Measurements from ENCODE around the gene PTPRN2. TPM values are rescaled to one million over a fixed set of nuclear protein-coding genes. Genes with fewer than 3 reads are reported as not detected.
"Not testable (repeated sequence)": the region's sequence is repeated elsewhere in the genome, so short reads cannot be mapped to it uniquely, and the experiment has no call there.

The PTPRN2 gene
- total RNA-seq, 2 experiments from 2014 or later, result 0.46 to 0.51 TPM

DNA sequence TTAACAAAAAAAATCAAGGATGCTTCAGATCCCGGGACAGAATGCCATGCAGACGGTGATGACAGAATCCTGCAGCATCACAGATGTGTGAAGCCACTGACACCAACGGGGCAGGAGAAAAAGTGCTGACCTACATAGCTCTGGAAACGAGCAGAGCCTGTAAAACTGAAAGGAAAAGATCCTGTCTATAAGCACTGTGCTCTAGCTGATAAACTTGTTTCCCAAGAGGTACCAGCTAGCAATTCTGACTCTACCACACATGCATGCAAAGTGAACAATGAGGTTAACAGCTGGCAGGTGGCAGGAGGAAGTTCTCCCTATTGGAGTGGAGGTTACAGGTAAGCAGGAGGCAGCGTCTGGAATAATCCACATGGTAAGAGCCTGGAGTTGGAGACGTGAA, 75.6 kb downstream of the PTPRN2 start:
- no peaks in the 10 kb centered on the region for H3K36me3 Mint-ChIP-seq (ENCODE audit: low read depth)
- no peak for DNase-seq
- no peaks in the 10 kb centered on the region for H3K4me1 Mint-ChIP-seq
- intact Hi-C loops (cut with DNase I, micrococcal nuclease), result no loop called here
- H3K9me3 Mint-ChIP-seq (ENCODE audit: low read depth), result peaks cover 22% of the 10 kb centered on the region
- no peak for ATAC-seq
- no peak overlapping the region for H3K4me3 Mint-ChIP-seq
- peaks cover 11% of the 10 kb centered on the region for H3K27me3 Mint-ChIP-seq
- H3K27ac Mint-ChIP-seq, result no peak overlapping the region
- CTCF ChIA-PET, result no interaction called here
- POLR2A ChIA-PET, result no interaction called here

DNA sequence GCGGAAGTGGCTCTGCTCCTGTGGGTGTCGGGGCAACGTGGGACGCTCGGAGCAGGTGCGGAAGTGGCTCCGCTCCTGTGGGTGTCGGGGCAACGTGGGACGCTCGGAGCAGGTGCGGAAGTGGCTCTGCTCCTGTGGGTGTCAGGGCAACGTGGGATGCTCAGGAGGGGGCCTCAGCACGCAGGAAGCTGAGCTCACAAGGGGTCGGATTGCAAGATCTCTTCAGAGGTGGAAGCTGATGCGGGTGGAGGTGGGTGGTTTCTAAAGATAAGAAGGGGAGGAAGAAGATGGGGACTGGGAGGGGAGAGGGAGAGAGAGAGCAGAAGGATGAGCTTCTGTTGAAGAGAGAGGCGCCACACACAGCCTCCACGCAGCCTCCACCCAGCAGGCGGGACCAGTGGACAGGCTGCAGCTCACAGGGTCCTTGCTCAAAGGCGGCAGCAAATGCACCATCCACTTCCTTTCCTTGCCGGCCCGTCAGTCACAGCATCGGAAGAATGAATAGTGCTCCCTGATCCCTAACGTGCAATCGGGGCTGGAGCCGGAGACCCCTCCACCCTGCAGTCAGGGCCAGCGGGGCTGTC, 78.7 kb downstream of the PTPRN2 start:
- ChIA-PET CTCF (no interaction called here), POLR2A (no interaction called here)
- no peak overlapping the region for H3K27ac Mint-ChIP-seq
- H3K9me3 Mint-ChIP-seq (ENCODE audit: low read depth), result peaks cover 25% of the 10 kb centered on the region
- DNase-seq, result no peak
- no peaks in the 10 kb centered on the region for H3K36me3 Mint-ChIP-seq (ENCODE audit: low read depth)
- H3K4me1 Mint-ChIP-seq, result no peaks in the 10 kb centered on the region
- ATAC-seq, result no peak
- H3K27me3 Mint-ChIP-seq, result peaks cover 14% of the 10 kb centered on the region
- H3K4me3 Mint-ChIP-seq, result no peak overlapping the region
- intact Hi-C loops (cut with DNase I, micrococcal nuclease), result no loop called here

DNA sequence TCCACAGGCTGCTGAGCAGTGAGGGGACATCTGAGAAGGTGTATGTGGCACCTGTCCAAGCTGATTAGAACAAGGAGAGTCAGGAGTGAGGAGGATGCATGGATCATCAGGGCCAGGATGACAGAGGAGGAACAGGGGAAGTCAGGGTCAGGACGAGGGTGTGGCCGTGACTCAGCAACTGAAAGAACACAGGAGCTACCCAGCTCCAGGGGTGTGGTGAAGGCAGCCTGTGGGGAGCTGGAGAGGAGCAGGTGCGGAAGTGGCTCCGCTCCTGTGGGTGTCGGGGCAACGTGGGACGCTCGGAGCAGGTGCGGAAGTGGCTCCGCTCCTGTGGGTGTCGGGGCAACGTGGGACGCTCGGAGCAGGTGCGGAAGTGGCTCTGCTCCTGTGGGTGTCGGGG, 79.3 kb downstream of the PTPRN2 start:
- H3K4me1 Mint-ChIP-seq; H3K36me3 Mint-ChIP-seq (ENCODE audit: low read depth); DNase-seq; CTCF ChIA-PET; H3K27ac Mint-ChIP-seq; POLR2A ChIA-PET; ATAC-seq; H3K4me3 Mint-ChIP-seq; intact Hi-C loops (cut with DNase I, micrococcal nuclease): not testable (repeated sequence)
- H3K9me3 Mint-ChIP-seq (ENCODE audit: low read depth), result peaks cover 25% of the 10 kb centered on the region
- H3K27me3 Mint-ChIP-seq, result peaks cover 17% of the 10 kb centered on the region

DNA sequence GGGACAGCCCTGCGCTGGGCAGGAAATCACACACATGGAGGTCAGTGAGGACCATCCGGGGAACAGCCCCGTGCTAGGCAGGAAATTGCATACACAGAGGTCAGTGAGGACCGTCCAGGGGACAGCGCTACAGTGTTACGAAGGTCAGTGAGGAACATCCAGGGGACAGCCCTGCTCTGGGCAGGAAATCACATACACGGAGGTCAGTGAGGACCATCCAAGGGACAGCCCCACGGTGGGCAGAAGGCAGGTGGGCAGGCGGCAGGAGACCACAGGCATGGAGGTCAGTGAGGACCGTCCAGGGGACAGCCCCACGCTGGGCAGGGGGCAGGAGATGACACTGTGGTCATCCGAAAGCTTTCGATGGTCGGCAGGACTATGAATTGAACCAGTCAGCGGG, 79.7 kb downstream of the PTPRN2 start:
- POLR2A ChIA-PET, result no interaction called here
- DNase-seq (no peak), ATAC-seq (no peak)
- peaks cover 24% of the 10 kb centered on the region for H3K9me3 Mint-ChIP-seq (ENCODE audit: low read depth)
- peaks cover 20% of the 10 kb centered on the region for H3K27me3 Mint-ChIP-seq
- no peaks in the 10 kb centered on the region for H3K36me3 Mint-ChIP-seq (ENCODE audit: low read depth)
- H3K27ac Mint-ChIP-seq, result no peak overlapping the region
- intact Hi-C loops (cut with DNase I, micrococcal nuclease), result no loop called here
- CTCF ChIA-PET, result no interaction called here
- no peaks in the 10 kb centered on the region for H3K4me1 Mint-ChIP-seq
- H3K4me3 Mint-ChIP-seq, result no peak overlapping the region

DNA sequence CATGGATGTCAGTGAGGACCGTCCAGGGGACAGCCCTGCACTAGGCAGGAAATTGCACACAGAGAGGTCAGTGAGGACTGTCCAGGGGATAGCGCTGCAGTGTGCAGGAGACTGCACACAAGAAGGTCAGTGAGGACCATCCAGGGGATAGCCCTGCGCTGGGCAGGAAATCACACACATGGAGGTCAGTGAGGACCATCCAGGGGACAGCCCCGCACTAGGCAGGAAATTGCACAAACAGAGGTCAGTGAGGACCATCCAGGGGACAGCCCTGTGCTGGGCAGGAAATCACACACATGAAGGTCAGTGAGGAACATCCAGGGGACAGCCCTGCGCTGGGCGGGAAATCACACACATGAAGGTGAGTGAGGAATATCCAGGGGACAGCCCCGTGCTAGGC, 80.4 kb downstream of the PTPRN2 start:
- POLR2A ChIA-PET; H3K36me3 Mint-ChIP-seq (ENCODE audit: low read depth); CTCF ChIA-PET; H3K27ac Mint-ChIP-seq; H3K4me1 Mint-ChIP-seq; intact Hi-C loops (cut with DNase I, micrococcal nuclease); H3K4me3 Mint-ChIP-seq; ATAC-seq; DNase-seq: not testable (repeated sequence)
- peaks cover 20% of the 10 kb centered on the region for H3K27me3 Mint-ChIP-seq
- H3K9me3 Mint-ChIP-seq (ENCODE audit: low read depth), result peaks cover 23% of the 10 kb centered on the region

DNA sequence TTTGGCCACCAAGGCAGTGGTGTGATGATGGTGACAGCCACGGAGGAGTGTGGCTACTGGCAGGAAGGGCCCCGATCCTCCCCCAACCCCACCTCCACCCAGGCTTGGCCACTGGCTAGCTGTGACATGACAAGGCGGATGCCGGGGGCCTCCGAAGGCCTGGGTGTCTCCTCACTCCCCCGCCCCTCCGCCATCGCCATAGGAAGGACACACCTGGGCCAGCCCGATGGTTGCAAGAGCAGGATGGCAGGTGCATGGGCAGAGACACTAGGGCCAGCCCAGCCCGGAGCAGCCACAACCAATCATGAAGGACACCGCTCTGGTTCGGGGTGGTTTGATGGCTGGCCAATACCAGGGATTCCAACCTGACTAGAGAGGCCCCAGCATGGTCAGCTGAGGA, 81.0 kb downstream of the PTPRN2 start:
- Mint-ChIP-seq H3K27me3 (peaks cover 21% of the 10 kb centered on the region), H3K9me3 (ENCODE audit: low read depth) (peaks cover 17% of the 10 kb centered on the region), H3K36me3 (ENCODE audit: low read depth) (no peaks in the 10 kb centered on the region), H3K27ac (no peak overlapping the region), H3K4me3 (no peak overlapping the region), H3K4me1 (no peaks in the 10 kb centered on the region)
- DNase-seq (no peak), ATAC-seq (no peak)
- ChIA-PET CTCF (no interaction called here), POLR2A (no interaction called here)
- intact Hi-C loops (cut with DNase I, micrococcal nuclease), result no loop called here

DNA sequence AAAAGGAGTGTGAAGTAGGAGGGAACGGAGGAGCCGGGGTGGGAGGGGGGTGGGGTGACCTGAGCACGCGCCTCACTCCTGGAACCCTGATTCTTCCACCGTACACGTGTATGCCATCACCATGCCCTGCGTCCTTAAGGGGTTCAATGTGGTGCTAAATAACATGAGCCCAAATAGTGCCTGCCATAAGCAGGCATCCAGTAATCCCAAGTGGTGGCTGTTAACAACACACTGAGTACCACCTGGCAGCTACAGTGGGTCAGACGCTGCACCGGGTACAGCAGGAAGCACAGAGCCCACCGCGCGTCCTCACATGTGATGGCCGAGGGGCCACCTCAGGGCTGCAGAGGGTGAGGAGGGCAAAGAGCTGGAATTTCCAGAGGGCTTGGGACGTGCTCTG, 81.9 kb downstream of the PTPRN2 start:
- ChIA-PET POLR2A (no interaction called here), CTCF (no interaction called here)
- no peak for DNase-seq
- Mint-ChIP-seq H3K27me3 (peaks cover 22% of the 10 kb centered on the region), H3K36me3 (ENCODE audit: low read depth) (no peaks in the 10 kb centered on the region), H3K27ac (no peak overlapping the region), H3K9me3 (ENCODE audit: low read depth) (peaks cover 11% of the 10 kb centered on the region), H3K4me3 (no peak overlapping the region), H3K4me1 (no peaks in the 10 kb centered on the region)
- intact Hi-C loops (cut with DNase I, micrococcal nuclease), result no loop called here
- ATAC-seq, result no peak

DNA sequence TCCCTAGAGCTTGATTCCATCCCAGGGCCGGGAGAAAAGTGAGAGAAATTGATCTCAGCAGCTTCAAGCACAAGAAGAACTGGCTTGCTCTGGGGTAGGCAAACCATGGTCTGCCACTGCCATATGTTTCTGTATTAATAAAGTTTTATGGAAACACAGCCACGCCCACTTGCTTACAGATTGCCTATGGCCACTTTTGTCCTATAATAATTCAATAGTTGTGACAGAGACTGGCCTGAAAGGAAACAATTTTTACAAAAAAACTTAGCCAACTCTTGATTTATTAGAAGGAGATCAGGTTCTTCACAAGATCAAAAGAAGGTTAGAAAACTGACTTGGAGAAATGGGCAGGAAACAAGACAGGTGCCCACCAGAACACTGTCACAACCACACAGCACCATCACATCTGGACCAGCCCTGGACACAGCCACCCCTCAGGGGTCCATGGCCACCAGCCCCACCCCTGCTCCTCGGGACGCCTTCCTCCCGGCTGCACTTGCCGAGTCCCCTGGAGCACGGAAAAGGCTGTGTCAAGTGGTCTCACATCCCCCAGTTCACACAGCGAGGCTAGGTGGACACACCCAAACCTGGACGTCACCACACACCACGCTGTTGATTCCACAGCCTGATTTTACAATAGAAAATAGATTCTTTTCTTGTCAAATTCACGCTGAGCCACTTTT, 85.4 kb downstream of the PTPRN2 start:
- H3K36me3 Mint-ChIP-seq (ENCODE audit: low read depth), result no peaks in the 10 kb centered on the region
- POLR2A ChIA-PET, result no interaction called here
- H3K27ac Mint-ChIP-seq, result no peak overlapping the region
- intact Hi-C loops (cut with DNase I, micrococcal nuclease), result no loop called here
- H3K4me1 Mint-ChIP-seq, result no peaks in the 10 kb centered on the region
- no peak overlapping the region for H3K4me3 Mint-ChIP-seq
- peaks cover 3% of the 10 kb centered on the region for H3K9me3 Mint-ChIP-seq (ENCODE audit: low read depth)
- DNase-seq, result no peak
- peaks cover 25% of the 10 kb centered on the region for H3K27me3 Mint-ChIP-seq
- CTCF ChIA-PET, result no interaction called here
- no peak for ATAC-seq

DNA sequence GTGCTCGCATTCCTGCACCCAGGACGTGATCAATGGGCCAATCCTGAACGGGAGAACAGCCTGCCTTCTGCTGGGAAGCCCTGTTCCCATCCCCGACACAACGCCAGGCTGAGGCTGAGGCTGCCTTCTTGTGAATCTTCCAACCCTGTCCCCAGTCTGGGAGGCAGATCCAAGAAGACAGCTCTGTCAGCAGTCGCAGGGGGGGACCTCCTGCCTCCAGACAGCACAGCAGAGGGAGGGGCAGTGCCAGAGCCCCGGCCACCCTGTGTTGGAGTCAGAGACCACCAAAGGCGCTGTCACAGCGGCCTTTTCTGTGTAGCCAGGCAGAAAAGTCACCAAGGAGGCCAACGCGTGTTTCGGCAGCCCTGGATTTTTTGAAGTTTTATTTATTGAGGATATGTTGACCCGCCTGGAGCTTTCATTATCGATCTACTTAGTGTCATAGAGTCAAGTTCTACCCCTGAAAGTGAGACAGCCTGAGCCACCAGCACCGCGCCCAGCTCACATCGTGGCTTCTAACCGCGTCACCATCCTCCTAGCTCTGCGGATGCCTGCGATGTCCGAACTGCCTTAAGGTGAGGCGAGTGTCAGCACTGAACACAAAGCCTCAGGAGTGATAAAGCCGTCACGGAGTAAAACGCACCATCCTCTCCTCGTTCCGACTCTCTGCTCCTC, 86.1 kb downstream of the PTPRN2 start:
- Mint-ChIP-seq H3K27me3 (peaks cover 21% of the 10 kb centered on the region), H3K4me3 (no peak overlapping the region), H3K36me3 (ENCODE audit: low read depth) (no peaks in the 10 kb centered on the region), H3K4me1 (no peaks in the 10 kb centered on the region), H3K9me3 (ENCODE audit: low read depth) (peaks cover 3% of the 10 kb centered on the region), H3K27ac (no peak overlapping the region)
- intact Hi-C loops (cut with DNase I, micrococcal nuclease), result no loop called here
- POLR2A ChIA-PET, result no interaction called here
- ATAC-seq (no peak), DNase-seq (no peak)
- CTCF ChIA-PET, result no interaction called here

DNA sequence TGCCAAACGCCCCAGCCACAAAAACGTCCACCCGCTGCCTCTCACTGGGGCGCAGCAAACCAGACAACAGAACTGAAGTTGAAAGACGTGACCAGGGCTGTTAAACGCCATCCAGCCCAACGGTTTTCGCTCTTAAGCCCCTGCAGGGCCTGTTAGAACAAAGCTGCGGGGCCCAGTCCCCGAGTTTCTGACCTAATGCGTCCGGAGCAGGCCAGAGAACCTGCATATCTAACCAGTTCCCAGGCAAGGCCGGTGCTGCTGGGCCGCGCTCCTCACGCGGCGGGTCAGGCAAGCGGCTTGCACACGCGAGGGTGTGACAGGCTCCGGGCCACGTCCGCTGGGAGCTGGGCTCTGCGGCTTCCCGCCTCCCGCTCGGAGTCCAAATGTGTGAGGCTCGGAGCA, 87.0 kb downstream of the PTPRN2 start:
- Mint-ChIP-seq H3K9me3 (ENCODE audit: low read depth) (peaks cover 3% of the 10 kb centered on the region), H3K4me3 (no peak overlapping the region), H3K4me1 (no peaks in the 10 kb centered on the region), H3K27me3 (peaks cover 21% of the 10 kb centered on the region), H3K36me3 (ENCODE audit: low read depth) (no peaks in the 10 kb centered on the region), H3K27ac (no peak overlapping the region)
- ChIA-PET POLR2A (no interaction called here), CTCF (interaction anchor here (0.7 kb wide), 1 partner anchor 50 kb away, joined by 3 read pairs; no protein-coding TSS in a partner anchor)
- intact Hi-C loops (cut with DNase I, micrococcal nuclease), result no loop called here
- ATAC-seq, result no peak
- DNase-seq, result no peak

DNA sequence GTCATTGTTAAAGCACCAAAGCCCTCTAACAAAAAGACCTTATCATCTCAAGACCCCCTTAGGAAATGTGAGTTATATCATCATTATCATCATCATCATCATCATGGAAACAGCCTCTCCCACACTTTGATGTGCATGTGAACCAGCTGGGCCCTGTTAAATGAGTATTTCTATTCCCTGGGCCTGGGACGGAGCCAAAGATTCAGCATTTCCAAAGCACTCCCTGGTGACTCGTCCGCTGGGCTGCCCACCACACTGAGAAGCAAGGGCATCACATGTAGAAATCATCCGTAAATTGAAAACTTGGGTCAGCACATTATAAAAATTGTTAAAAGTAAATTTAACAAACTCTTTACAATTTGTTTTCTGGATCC, 88.6 kb downstream of the PTPRN2 start:
- ChIA-PET POLR2A (no interaction called here), CTCF (interaction anchor here (0.8 to 1.2 kb wide), 2 partner anchors 19 to 232 kb away, joined by 3 to 4 read pairs; no protein-coding TSS in a partner anchor)
- intact Hi-C loops (cut with DNase I, micrococcal nuclease), result loop anchor here in 1 of 2 experiments (10.0 kb wide), 1 partner anchor 476 kb away; no protein-coding TSS in a partner anchor
- no peak overlapping the region for H3K4me3 Mint-ChIP-seq
- no peaks in the 10 kb centered on the region for H3K4me1 Mint-ChIP-seq
- no peaks in the 10 kb centered on the region for H3K36me3 Mint-ChIP-seq (ENCODE audit: low read depth)
- H3K27me3 Mint-ChIP-seq, result peaks cover 19% of the 10 kb centered on the region
- DNase-seq (no peak), ATAC-seq (no peak)
- H3K27ac Mint-ChIP-seq, result no peak overlapping the region
- no peaks in the 10 kb centered on the region for H3K9me3 Mint-ChIP-seq (ENCODE audit: low read depth)

DNA sequence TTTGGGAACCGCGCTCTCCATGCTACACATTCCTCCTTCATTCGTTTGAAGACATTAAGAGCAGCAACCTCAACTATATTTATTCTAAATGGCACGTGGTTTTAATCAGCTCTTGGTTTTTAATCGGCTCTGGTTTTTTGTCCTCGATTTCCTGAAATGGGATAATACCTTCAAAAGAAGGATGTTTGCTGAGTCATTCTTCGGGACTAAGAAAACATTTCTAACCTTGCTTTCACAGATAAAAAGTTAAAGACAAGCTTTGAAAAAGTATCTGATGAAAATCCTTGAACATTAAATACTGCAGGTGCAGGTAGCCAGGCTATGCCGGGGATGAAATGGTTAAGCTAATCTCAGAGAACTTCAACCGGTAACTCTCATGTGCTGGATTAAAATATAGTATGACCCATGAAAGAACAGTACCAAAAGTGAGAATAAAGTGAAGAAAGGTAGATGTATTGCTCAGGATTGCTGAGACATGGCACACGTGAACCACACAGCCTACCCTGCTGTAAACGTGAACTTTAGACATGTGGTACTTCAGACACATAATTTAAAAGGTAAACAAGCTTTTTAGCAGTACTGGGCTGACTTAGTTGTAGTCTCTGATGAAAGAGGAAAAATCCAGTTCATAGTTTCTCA, 89.1 kb downstream of the PTPRN2 start:
- POLR2A ChIA-PET, result no interaction called here

More for the DNA sequence above, 89.1 kb downstream of the PTPRN2 start:
- H3K9me3 Mint-ChIP-seq (ENCODE audit: low read depth), result no peaks in the 10 kb centered on the region
- no peaks in the 10 kb centered on the region for H3K36me3 Mint-ChIP-seq (ENCODE audit: low read depth)
- peaks cover 18% of the 10 kb centered on the region for H3K27me3 Mint-ChIP-seq
- ATAC-seq, result no peak
- H3K4me1 Mint-ChIP-seq, result no peaks in the 10 kb centered on the region
- intact Hi-C loops (cut with DNase I, micrococcal nuclease), result loop anchor here in 1 of 2 experiments (10.0 kb wide), 1 partner anchor 476 kb away; no protein-coding TSS in a partner anchor
- H3K27ac Mint-ChIP-seq, result no peak overlapping the region
- H3K4me3 Mint-ChIP-seq, result no peak overlapping the region
- no peak for DNase-seq
- CTCF ChIA-PET, result interaction anchor here (0.8 to 1.2 kb wide), 2 partner anchors 19 to 233 kb away, joined by 3 to 4 read pairs; no protein-coding TSS in a partner anchor
